Smooth muscle cell (in vitro differentiated cells): ENCODE measurements around the gene KLHDC8A. TPM values are rescaled to one million over a fixed set of nuclear protein-coding genes. Genes with fewer than 3 reads are reported as not detected.

Source experiments
- DNase-seq: peaks from one replicate; lab custom pipeline; 2025; ENCODE audit not compliant: unreplicated experiment; lab: John Stamatoyannopoulos, UW
- H2AFZ ChIP-seq: fragments of 200-600 bp; sonication (generic); 2 replicates; pipeline ENCODE4 v1.6.0; 2016; ENCODE audit warnings: antibody characterized with exemption, low read depth, mild to moderate bottlenecking
- H3F3A ChIP-seq: fragments of 200-600 bp; sonication (generic); 2 replicates; pipeline ENCODE4 v1.6.0; 2017; ENCODE audit warnings: antibody characterized with exemption, low read depth
- H3K27ac ChIP-seq: fragments of 200-600 bp; sonication (generic); 2 replicates; pipeline ENCODE4 v1.5.1; 2016; ENCODE audit warnings: low read depth, mild to moderate bottlenecking
- H3K27me3 ChIP-seq: fragments of 200-600 bp; sonication (generic); 2 replicates; pipeline ENCODE4 v1.6.1; 2016; ENCODE audit warnings: low read depth, mild to moderate bottlenecking
- H3K36me3 ChIP-seq: fragments of 200-600 bp; sonication (generic); 2 replicates; pipeline ENCODE4 v1.5.1; 2016; ENCODE audit warnings: low read depth
- H3K4me1 ChIP-seq: fragments of 200-600 bp; sonication (generic); 2 replicates; pipeline ENCODE4 v1.5.1; 2016; ENCODE audit warnings: low read depth
- H3K4me2 ChIP-seq: fragments of 200-600 bp; sonication (generic); 2 replicates; pipeline ENCODE4 v1.6.0; 2016; ENCODE audit warnings: mild to moderate bottlenecking
- H3K4me3 ChIP-seq: fragments of 200-600 bp; sonication (generic); 2 replicates; pipeline ENCODE4 v1.5.1; 2016; ENCODE audit warnings: mild to moderate bottlenecking
- H3K79me2 ChIP-seq: fragments of 200-600 bp; sonication (generic); 2 replicates; pipeline ENCODE4 v1.6.0; 2016; ENCODE audit warnings: low read depth, mild to moderate bottlenecking
- H3K9ac ChIP-seq: fragments of 200-600 bp; sonication (generic); 2 replicates; pipeline ENCODE4 v1.6.0; 2016; ENCODE audit warnings: low read depth
- H3K9me3 ChIP-seq: fragments of 200-600 bp; sonication (generic); replicated peaks from 2 replicates; pipeline ENCODE4 v1.5.1; 2016; ENCODE audit warnings: low read depth
- H4K20me1 ChIP-seq: fragments of 200-600 bp; sonication (generic); 2 replicates; pipeline ENCODE4 v1.6.0; 2016; ENCODE audit warnings: low read depth
- CTCF ChIP-seq: fragments of 200-600 bp; sonication (generic); IDR thresholded peaks from 2 replicates; pipeline ENCODE4 v1.5.1; 2017; ENCODE audit warnings: borderline replicate concordance, mild to moderate bottlenecking, antibody characterized with exemption; ENCODE audit not compliant: insufficient read depth, poor library complexity, severe bottlenecking
- WGBS: methylation state at CpG from one replicate; pipeline ENCODE4 v1.1.7; 2016; ENCODE audit warnings: low lambda C conversion rate; 5-methylcytosine and 5-hydroxymethylcytosine counted together
- polyA plus RNA-seq: library from polyadenylated mRNA; unstranded; fragments of >200 nt; fragmentation: Nextera tagmentation; extraction: Ambion mirVana; gene quantifications from 2 replicates; pipeline ENCODE4 v1.2.1, GENCODE V29; 2016
- total RNA-seq: library from RNA; depleted of rRNA; stranded (reverse); fragments of >200 nt; gene quantifications from 2 replicates; pipeline ENCODE4 v1.2.3, GENCODE V29; 2014

The KLHDC8A gene
- total and polyA plus RNA-seq, 2 experiments from 2014 or later, result 0.33 TPM; not detected in 1

- H3K4me1 ChIP-seq, result peaks cover 76% of the 10 kb centered on the region
These were observed 39.3 kb downstream of the KLHDC8A start for GRCh38 chr1:205317311-205317917.

GRCh38 chr1:205316161-205316566 lies 40.6 kb downstream of the KLHDC8A start:
- TF ChIP-seq CTCF, result no peak
- no peak overlapping the region for H3K4me3 ChIP-seq
- peaks cover 88% of the 10 kb centered on the region for H3K4me1 ChIP-seq
- no peak overlapping the region for H3K27ac ChIP-seq
- no peaks in the 10 kb centered on the region for H3F3A ChIP-seq
- H3K9me3 ChIP-seq, result no peaks in the 10 kb centered on the region
- H3K36me3 ChIP-seq, result peaks cover 5% of the 10 kb centered on the region
- no peak overlapping the region for H3K9ac ChIP-seq
- H2AFZ ChIP-seq, result no peak overlapping the region
- no peak for DNase-seq
- WGBS, result 75% methylated on average over 2 of the region's 2 CpGs
- H3K79me2 ChIP-seq, result peaks cover 100% of the 10 kb centered on the region
- no peaks in the 10 kb centered on the region for H3K27me3 ChIP-seq
- no peak overlapping the region for H3K4me2 ChIP-seq
- peaks cover 80% of the 10 kb centered on the region for H4K20me1 ChIP-seq

More at GRCh38 chr1:205317311-205317917, 39.3 kb downstream of the KLHDC8A start:
- Histone ChIP-seq H3F3A (no peaks in the 10 kb centered on the region), H3K27me3 (no peaks in the 10 kb centered on the region), H3K9ac (no peak overlapping the region), H3K79me2 (peaks cover 87% of the 10 kb centered on the region), H3K4me3 (no peak overlapping the region), H3K9me3 (no peaks in the 10 kb centered on the region), H3K4me2 (peak overlapping the region; percentile 94), H3K27ac (no peak overlapping the region), H2AFZ (no peak overlapping the region), H3K36me3 (no peaks in the 10 kb centered on the region), H4K20me1 (peaks cover 73% of the 10 kb centered on the region)
- 65% methylated on average over 6 of the region's 7 CpGs for WGBS
- DNase-seq, result no peak
- no peak for TF ChIP-seq CTCF

GRCh38 chr1:205315008-205315618 lies 41.6 kb downstream of the KLHDC8A start:
- Histone ChIP-seq H3K4me1 (peaks cover 86% of the 10 kb centered on the region), H2AFZ (no peak overlapping the region), H3K27me3 (no peaks in the 10 kb centered on the region), H3K79me2 (peaks cover 93% of the 10 kb centered on the region), H3K4me2 (no peak overlapping the region), H3K9ac (no peak overlapping the region), H3K27ac (peak overlapping the region; percentile 55), H4K20me1 (peaks cover 75% of the 10 kb centered on the region), H3F3A (no peaks in the 10 kb centered on the region), H3K4me3 (no peak overlapping the region), H3K36me3 (peaks cover 5% of the 10 kb centered on the region), H3K9me3 (no peaks in the 10 kb centered on the region)
- TF ChIP-seq CTCF, result no peak
- WGBS, result 85% methylated on average over 5 of the region's 5 CpGs
- no peak for DNase-seq
